AG20443 (cell line): ENCODE data around the gene TMEM161A.
"Not testable (repeated sequence)": the region's sequence is repeated elsewhere in the genome, so short reads cannot be mapped to it uniquely, and the experiment has no call there.

Experiments used
- DNase-seq: peaks from one replicate; pipeline ENCODE4 v3.0.0; 2012; ENCODE audit warnings: low spot score, mixed read lengths

Gene TMEM161A

DNA sequence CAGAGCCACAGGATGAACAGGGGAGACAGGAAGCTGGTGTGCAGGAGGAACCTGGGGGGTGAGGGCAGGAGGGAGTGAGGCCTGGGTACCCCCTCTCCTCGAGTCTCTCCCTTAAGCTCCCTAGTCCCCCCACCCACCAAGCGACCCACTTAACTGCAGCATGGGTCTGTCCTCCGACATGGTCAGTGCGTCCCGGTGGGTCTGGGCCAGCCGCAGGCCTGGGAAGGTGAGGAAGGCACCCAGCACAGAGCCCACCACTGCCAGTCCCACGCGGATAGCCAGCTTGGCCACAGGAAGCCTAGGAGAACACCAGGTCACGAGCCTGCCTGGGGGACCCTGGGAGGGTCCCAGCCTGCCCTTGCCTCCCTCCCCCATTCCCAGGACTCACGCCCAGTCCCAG, 16.9 kb downstream of the TMEM161A start:
- DNase-seq: no peak

DNA sequence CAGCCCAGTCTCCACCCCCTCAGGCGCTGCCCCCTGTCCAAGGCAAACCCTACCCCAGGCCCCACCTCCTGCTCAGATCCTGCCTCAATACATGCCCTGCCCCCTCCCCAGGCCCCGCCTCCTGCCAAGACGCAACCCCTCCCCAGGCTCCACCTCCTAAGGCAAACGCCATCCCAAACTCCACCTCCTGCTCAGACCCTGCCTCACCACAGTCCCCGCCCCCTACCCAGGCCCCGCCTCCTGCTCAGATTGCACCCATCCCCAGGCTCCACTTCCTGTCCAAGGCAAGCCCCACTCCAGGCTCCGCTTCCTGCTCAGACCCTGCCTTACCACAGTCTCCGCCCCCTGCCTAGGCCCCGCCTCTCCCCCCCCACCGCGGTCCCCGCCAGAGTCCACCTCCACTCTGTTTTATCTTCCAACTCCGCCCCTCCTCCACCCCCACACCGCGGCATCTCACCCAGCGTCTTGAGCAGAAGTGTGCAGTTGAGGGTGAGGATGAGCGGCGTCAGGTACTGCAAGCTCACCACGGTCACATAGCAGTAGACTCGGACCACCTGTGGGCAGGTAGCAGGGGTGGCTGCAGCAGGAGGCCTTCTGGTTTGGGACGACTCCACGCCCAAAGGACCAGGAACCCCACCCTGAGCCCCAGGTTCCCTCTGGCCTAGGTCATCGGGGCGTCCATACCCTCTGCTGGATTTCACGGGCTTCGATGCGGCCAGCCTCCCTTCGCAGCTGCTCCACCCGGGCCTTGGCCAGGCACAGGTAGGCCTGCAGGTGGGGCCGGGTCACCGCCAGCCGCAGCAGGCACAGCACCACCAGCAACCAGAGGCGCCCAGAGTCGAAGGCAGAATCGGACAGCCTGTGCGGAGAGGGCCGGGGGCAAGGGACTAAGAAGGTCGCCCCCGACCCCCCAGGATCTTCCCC, 17.7 kb downstream of the TMEM161A start:
- peak; percentile 44 for DNase-seq

DNA sequence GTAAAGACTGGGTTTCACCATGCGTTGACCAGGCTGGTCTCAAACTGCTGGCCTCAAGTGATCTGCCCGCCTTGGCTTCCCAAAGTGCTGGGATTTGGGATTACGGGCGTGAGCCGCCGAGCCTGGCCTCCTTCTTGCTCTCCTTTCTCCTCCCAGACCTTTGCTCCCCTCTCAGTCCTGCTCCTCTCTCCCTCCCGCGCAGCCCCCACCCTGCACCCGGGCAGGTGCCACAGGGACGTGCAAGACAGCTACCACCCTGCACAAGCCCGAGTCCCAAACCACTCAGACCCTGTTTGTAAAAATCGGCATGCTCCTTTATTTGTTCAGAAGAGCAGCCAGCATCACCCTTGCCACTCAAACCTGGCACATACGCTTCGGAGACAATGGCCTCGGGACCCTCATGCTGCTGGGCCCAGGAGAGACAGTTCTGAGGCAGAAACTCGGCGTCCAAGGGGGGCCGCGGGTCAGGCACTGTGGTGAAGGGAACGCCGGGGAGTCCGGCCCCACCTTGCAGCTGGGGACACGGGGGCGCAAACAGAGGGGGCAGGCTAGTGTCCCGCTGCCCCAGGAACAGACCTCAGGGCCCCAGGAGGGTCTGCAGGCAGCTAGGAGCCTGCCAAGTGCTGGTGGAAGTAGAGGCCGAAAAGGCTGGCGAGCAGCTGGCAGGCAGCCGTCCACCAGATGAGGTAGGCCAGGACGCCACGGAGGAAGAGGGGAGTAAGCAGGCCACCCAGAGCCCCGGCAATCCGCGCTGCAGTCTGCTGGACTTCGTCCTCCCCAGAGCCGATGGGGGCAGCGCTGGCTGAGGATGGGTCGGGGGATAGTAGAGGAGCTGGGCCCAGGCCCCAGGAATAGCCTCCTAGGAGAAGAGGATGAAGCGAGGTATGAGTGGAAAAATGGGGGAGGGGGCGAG, 18.7 kb downstream of the TMEM161A start:
- no peak for DNase-seq

DNA sequence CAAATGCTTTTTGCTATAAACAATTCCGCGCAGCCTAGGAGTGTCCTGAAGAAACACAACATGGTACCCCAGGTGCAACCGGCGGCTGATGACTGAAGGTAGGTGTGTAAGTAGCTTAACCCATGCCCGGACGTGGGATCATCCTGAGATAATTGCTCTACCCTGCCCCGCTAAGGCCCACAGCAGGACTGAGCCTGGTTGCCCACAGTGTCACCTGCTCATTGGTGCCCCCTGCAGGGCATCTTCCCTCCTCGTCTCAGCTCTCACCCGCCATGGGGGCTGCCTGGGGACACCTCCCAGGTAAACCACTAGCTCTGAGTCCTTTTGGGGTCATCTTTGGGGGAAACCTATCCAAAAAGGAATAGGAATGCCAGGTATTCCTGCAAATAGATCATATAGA, 22.3 kb downstream of the TMEM161A start:
- DNase-seq: peak; percentile 57

DNA sequence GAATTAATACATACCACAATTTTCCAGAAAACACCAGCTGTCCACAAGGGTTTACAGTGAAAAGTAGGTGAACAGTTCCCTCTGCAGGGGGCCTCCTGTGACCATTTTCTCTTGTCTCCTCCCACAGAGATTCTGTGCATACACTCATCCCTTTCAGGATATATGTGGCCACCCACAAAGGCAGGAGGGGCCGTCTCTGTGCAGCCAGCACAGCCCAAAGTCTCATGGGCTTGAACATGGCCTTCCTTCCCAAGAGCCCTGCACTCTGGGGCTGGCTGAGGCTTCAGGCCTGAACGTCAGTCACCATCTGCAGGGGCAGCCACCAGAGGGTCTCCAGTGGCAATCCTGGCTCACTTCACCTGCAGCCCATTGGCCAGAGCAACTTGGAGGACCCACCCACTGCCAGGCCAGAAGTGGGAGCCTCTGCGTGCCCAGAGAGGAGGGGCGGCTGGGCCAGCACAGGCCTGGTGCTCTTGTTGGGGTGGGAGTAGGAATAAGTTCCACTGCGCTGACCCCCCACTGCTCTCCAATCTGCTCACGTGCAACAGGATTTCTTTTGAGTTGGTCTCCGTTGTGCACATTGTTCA, 25.1 kb downstream of the TMEM161A start:
- DNase-seq: peak; percentile 16

DNA sequence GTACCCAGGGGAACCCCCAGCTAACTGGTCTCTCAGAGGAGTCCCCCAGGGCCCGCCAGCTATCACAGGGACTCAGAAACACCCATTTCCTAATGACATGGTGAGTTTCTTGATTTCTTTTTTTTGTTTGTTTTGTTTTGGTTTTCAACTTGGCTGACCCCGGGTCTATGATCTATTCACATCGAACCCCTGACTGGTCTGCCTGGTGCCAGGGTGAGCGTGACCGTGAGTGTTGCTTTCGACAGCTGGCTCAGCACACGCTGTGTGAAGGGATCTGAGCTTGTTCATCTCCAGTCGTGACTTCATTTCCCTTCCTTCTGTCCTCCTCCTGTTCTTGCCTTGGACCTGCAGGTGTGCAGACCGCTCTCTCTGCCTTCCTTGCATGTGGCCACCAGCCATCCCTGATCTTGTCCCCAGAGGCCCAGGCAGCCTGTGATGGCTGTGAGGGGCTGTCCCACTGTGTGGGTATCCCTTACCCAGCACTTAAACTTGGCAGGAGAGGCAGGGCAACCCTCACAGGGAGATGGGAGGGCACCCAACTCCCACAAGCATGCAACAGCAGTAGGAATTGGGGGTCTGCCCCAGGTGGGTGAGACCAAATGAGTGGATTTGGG, 26.2 kb downstream of the TMEM161A start:
- DNase-seq: peak; percentile 4

DNA sequence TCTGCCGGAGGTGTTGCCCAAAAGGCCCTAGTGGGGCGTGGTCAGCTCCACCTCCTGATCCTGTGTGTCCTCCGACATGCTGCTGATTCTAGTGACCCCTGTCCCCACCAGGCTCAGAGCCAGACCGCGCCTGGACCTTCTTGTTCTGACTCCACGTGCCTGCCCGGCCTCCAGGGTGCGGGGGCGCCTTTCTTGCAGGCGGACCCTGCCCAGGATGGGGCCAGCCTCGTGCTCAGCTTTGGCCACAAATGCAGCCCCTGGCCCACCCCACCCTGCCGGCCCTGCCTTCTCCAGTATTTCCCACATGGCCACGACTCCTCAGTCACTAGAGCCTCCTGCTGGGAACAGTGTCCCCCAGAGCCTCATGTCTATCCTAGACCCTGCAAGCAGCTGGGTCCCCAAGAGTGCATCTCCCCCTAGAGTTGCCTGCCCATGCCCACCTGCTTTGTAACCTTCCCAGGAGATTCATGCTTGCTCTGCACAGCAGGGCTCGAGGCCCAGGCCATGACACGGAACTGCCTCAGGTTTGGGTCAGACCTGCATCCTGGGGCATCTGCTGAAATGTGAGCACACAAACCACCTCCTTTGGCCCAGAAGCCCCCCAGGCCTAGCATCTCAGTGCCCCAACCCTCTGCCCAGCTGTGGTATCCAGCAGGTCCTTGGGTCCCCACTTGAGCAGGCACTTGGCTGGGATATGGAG, 27.0 kb downstream of the TMEM161A start:
- peak; percentile 6 for DNase-seq

DNA sequence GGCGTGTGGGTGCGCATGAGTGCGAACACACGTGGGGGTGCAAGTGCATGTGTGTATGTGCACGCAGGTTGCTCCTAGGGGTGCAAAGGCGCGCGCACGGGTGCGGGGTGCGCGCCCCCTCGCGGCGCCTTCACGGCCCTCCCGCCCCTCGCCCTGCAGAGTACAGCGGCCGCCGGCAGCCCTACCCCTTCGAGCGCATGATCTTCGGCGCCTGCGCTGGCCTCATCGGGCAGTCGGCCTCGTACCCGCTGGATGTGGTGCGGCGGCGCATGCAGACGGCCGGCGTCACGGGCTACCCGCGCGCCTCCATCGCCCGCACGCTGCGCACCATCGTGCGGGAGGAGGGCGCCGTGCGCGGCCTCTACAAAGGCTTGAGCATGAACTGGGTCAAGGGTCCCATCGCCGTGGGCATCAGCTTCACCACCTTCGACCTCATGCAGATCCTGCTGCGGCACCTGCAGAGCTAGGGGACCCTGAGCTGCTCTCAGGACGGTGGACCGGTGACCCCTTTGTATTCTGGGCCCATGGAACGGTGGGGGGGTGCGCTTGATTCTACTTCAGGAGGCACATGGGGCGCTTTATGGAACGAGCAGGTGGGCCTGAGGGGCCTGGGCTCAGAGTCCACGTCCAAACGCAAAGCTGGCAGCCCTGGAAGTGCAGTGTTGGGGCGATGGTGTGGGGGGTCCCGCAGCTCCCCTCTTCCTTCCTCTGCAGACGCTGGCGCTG, 27.7 kb downstream of the TMEM161A start:
- DNase-seq: peak; percentile 22

DNA sequence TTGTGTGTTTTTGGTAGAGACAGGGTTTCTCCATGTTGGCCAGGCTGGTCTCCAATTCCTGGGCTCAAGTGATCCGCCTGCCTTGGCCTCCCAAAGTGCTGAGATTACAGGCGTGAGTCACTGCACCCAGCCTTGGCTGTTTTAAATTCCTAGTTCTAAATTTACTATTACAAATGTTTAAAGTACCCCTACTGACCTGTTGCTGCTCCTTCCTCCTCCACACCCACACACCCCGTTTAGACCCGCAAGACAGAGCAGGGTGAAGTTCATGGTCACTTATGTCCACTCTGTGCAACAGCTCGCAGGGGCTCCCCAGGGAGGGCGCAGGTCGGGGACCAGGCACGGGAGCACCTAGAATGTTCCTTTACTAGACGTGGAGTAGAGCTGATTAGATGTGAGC, 28.7 kb downstream of the TMEM161A start:
- peak; percentile 25 for DNase-seq

DNA sequence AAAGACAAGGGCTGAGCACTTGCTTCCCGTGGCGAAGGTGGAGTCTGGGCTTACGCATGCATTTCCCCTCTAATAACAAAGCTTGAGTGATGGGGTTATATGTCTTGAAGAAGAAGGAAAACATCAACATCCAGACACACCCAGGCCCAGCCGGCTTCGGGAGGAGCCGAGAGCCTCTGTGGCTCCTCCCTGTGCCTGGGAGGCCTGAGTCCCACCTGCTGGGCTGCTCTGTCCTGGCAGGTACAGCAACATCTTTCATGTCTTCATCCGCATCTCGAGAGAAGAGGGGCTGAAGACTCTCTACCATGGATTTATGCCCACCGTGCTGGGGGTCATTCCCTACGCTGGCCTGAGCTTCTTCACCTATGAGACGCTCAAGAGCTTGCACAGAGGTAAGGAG, 30.6 kb downstream of the TMEM161A start:
- DNase-seq: peak; percentile 6

DNA sequence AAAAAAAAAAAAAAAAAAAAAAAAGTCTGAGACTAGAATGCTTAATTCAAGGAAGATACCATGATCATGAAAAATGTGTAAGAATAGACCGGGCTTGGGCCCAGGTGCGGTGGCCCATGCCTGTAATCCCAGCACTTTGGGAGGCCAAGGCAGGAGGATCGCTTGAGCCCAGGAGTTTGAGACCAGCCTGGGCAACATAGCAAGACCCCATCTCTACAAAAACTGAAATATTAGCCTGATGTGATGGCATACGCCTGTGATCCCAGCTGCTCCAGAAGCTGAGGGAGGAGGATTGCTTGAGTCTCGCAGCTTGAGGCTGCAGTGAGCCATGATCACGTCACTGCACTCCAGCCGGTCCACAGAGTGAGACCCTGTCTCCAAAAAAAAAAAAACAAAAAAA, 31.3 kb downstream of the TMEM161A start:
- not testable (repeated sequence) for DNase-seq

DNA sequence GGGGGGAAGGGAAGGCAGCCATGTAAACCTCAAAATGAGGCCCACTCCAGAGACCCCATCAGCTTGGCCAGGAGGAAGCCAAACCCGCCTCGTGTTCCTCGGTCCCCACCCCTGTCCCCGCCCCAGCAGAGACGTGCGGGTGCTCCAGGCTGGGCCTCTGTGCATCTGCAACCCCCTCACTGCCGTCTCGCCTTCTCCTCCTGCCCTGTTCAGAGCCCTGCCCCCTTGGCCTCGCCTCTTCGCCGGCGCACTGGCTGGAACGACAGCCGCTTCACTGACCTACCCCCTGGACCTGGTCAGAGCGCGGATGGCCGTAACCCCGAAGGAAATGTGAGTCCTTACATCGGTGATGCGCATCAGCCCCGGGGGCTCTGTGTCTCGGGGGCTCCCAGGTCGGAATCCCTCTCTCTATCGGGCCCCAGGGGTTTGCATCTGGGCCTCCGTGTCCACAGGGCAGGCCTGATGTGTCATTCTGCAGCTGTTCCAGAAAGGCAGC, 32.2 kb downstream of the TMEM161A start:
- DNase-seq: peak; percentile 10

DNA sequence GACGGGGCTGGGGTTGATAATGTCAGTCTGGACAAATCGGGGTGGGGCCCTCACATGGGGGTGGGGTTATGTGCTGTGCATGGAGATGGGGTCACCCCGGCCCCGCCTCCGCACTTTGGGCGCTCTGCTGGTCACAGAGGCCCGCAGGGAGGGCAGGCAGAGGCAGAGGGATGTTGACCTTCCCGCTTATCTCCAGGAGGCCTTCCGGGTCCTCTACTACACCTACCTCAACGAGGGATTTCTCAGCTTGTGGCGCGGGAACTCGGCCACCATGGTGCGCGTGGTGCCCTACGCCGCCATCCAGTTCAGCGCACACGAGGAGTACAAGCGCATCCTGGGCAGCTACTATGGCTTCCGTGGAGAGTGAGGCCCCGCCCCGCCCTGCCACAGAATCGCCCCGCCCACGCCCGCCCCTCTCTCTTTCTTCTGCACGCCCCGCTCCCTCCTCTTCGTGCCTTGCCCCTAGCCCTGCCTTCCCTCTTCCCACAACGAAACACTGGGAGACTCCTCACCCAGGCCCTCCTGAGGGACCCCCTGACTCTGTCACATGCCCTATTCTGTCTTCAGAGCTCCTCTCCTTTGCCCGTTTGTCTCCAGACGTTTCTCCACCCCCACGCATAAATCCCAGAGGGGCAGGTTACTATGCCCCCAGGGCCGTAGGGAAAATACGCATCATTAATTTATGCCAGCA, 32.8 kb downstream of the TMEM161A start:
- peak; percentile 65 for DNase-seq

DNA sequence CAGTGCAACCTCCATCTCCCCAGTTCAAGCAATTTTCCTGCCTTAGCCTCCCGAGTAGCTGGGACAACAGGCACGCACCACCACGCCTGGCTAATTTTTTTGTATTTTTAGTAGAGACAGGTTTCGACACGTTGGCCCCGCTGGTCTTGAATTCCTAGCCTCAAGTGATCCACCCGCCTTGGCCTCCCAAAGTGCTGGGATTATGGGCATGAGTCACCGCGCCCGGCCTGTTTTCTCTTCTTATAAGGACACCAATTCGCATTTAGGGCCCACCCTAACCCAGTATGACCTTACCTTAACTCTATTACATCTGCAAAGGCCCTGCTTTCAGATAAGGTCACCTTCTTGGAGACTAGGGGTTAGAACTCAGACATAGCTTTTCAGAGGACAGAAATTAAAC, 35.1 kb downstream of the TMEM161A start:
- no peak for DNase-seq

DNA sequence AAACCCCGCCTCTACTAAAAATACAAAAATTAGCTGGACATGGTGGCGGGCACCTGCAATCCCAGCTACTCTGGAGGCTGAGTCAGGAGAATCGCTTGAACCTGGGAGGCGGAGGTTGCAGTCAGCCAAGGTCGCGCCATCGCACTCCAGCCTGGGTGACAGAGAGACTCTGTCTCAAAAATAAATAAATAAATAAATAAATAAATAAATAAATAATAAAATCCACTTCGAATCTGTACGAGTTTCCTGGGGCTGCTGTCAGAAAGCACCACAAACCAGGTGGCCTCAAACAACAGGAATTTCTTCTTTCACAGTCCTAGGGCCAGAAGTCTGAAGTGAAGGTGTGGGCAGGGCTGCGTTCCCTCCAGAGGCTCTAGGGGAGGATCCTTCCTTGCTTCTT, 35.7 kb downstream of the TMEM161A start:
- not testable (repeated sequence) for DNase-seq

DNA sequence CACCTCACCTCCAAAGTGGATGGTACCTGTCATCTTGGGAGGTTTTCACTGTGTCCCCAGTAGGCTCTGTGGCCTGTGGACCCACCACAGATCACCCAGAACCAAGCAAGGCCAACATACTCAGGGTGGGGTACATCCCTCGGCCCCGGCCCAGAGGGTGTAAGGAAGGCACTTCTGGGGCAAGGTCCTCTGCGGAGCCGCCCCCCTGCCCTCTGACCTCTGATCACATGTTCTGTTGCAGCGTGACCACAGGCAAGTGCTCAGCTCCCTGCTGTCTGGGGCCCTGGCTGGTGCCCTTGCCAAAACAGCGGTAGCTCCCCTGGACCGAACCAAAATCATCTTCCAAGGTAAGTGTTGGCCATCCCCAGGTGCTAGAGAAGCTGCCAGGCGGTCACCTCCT, 36.7 kb downstream of the TMEM161A start:
- no peak for DNase-seq

DNA sequence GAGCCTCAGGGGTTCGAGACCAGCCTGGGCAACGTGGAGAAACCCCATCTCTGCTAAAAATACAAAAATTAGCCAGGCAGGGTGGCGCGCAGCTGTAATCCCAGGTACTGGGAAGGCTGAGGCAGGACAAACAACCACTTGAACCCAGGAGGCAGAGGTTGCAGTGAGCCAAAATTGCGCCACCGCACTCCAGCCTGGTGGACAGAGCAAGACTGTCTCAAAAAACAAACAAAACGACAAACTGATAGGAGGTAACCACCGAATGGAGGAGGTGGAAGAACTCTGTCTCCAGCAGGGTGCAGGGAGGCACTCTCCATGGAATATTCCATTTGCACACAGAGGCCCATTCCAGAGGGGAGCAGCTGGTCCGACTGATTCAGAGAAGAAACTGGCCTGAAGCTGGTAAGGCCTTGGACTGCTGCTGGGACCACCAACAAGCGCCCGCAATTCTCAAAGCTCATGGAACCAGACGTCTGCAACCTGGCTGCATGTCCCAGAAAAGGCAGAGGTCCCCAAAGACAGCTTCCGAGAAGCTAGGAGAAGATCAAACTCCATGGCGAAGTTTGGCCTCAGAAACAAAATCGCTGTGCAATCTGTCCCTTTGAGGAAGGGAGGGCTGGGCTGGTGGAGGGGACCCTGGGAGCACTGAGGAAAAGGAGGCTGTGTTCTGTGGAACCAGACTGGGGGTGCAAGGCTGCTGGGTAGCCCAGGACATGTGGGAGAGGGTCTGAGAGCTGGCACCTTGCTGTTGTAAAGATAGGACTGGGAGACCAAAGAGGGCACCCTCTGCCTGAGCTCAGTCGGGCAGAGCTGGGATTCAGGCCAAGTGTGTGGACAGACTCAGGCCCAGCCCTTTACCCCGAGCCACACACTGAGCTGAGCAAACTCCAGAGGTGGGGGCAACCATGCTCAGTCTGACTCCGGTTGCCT, 39.3 kb downstream of the TMEM161A start:
- DNase-seq: no peak

DNA sequence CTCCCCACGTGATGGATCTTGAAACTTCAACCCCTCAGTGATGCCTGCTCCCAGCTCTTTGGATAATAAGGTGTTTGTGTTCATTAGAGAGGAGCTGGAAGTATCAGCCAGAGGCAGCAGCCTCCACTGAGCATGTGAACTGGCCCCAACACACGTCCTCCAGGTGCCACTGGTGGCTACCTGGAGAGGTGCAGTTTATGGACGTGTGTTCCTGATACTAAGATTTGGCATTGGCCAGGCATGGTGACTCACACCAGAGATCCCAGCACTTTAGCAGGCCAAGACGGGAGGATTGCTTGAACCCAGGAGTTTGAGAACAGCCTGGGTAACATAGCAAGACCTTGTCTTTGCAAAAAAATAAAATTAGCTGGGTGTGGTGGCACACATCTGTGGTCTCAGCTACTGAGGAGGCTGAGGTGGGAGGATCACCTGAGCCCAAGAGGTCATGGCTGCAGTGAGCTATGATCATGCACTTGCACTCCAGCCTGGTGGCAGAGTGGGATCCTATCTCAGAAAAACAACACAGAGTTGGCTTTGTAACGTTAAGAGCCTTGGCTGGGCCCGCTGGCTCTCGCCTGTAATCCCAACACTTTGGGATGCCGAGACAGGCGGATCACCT, 40.1 kb downstream of the TMEM161A start:
- DNase-seq: no peak
